HCT116 (cell line): Measurements from ENCODE around the gene FOXD1. TPM values are rescaled to one million over a fixed set of nuclear protein-coding genes. Genes with fewer than 3 reads are reported as not detected.
A peak's percentile ranks its signal among the peaks of the same experiment; 100 is the strongest.

ENCODE experiments used
- ATAC-seq: fragments of 200-7000 bp; cut with Tn5 transposase; 2 replicates; pipeline ENCODE4 v1.9.1; 2020; ENCODE audit warnings: mild to moderate bottlenecking, moderate library complexity
- BruUV-seq: library from RNA; stranded (reverse); fragments of 400-500 nt; replicated peaks from 2 replicates; lab custom pipeline; 2021; lab: Mats Ljungman, UMichigan
- CTCF ChIA-PET: fragments of 300-600 bp; sonication (Branson Sonifier 250); formaldehyde crosslinking; loops from one replicate; lab custom pipeline; 2021; ENCODE audit warnings: antibody characterized with exemption; lab: Charles Lee
- POLR2A ChIA-PET: fragments of 300-600, 350-600 bp; sonication (Branson Sonifier 250); formaldehyde crosslinking; loops from one replicate; lab custom pipeline; 2021; ENCODE audit warnings: antibody characterized with exemption; lab: Charles Lee
- RAD21 ChIA-PET, 2 experiments: fragments of 300-600 bp; sonication (Branson Sonifier 250); formaldehyde crosslinking; loops; one replicate each; lab custom pipeline; 2023; ENCODE audit warnings: low total read pairs in 2 of 2; ENCODE audit not compliant: uncharacterized antibody in 2 of 2, unreplicated experiment in 2 of 2, low non-redundant PET in 1 of 2; lab: Charles Lee
- DNase-seq: peaks from one replicate; pipeline ENCODE4 v3.0.0-alpha.2; 2010; ENCODE audit warnings: low read depth, low spot score
- H2AFZ ChIP-seq: fragments of 200-600 bp; shearing (Covaris generic), sonication (generic); 2 replicates; pipeline ENCODE4 v1.6.1; 2017; ENCODE audit warnings: low read depth, mixed run types, mixed read lengths, antibody characterized with exemption, low read length; ENCODE audit not compliant: poor library complexity, severe bottlenecking
- H3K27ac ChIP-seq: 2 replicates; pipeline ENCODE4 v1.5.1; 2012; ENCODE audit warnings: low read depth, low read length
- H3K27me3 ChIP-seq: fragments of 200-600 bp; sonication (generic); 2 replicates; pipeline ENCODE4 v1.6.1; 2016; ENCODE audit warnings: mixed run types, low read length, mixed read lengths; ENCODE audit not compliant: insufficient read depth
- H3K36me3 ChIP-seq, 2 experiments: fragments of 200-500 bp in 1 of 2; fragments of 200-600 bp in 1 of 2; sonication (Bioruptor generic) in 1 of 2; sonication (generic) in 1 of 2; 2 replicates each; pipeline versions ENCODE4 v1.5.1 to v1.6.1; 2014 to 2016; ENCODE audit warnings: low read length in 2 of 2, inconsistent platforms in 1 of 2, mixed read lengths in 1 of 2, mixed run types in 1 of 2; ENCODE audit not compliant: insufficient read depth in 2 of 2, control insufficient read depth in 1 of 2
- H3K4me1 ChIP-seq, 2 experiments: fragments of 200-600 bp in 1 of 2; sonication (generic) in 1 of 2; 2 replicates each; pipeline versions ENCODE4 v1.5.1 to v1.6.1; 2012 to 2017; ENCODE audit warnings: low read length in 2 of 2, inconsistent platforms in 1 of 2, mild to moderate bottlenecking in 1 of 2, mixed read lengths in 1 of 2, mixed run types in 1 of 2, moderate library complexity in 1 of 2; ENCODE audit not compliant: insufficient read depth in 2 of 2, control insufficient read depth in 1 of 2
- H3K4me2 ChIP-seq: fragments of 200-600 bp; sonication (generic); 2 replicates; pipeline ENCODE4 v1.6.1; 2017; ENCODE audit warnings: mixed run types, low read length, mixed read lengths
- H3K4me3 ChIP-seq, 2 experiments: fragments of 200-600 bp in 1 of 2; sonication (generic) in 1 of 2; replicated peaks in 1 of 2; 2 replicates each; pipeline ENCODE4 v1.5.1; 2011 to 2016; ENCODE audit warnings: low read length in 2 of 2, control low read depth in 1 of 2, low read depth in 1 of 2, mild to moderate bottlenecking in 1 of 2, mixed read lengths in 1 of 2, mixed run types in 1 of 2
- H3K79me2 ChIP-seq: fragments of 200-600 bp; sonication (generic); 2 replicates; pipeline ENCODE4 v1.6.1; 2017; ENCODE audit warnings: mild to moderate bottlenecking, mixed run types, low read length, moderate library complexity, mixed read lengths; ENCODE audit not compliant: insufficient read depth
- H3K9ac ChIP-seq: fragments of 200-600 bp; sonication (generic); 2 replicates; pipeline ENCODE4 v1.6.1; 2016; ENCODE audit warnings: low read length, mixed read lengths
- H3K9me2 ChIP-seq: fragments of 200-600 bp; sonication (generic), shearing (Covaris generic); 2 replicates; pipeline ENCODE4 v1.6.1; 2017; ENCODE audit warnings: mixed run types, mild to moderate bottlenecking, moderate library complexity; ENCODE audit not compliant: insufficient read depth
- H3K9me3 ChIP-seq, 2 experiments: fragments of 200-500 bp in 1 of 2; fragments of 200-600 bp in 1 of 2; sonication (Bioruptor generic) in 1 of 2; sonication (generic) in 1 of 2; 2 replicates each; pipeline ENCODE4 v1.6.1; 2014 to 2017; ENCODE audit warnings: low read length in 2 of 2, mixed read lengths in 2 of 2, inconsistent platforms in 1 of 2, low read depth in 1 of 2, mild to moderate bottlenecking in 1 of 2, mixed run types in 1 of 2, moderate library complexity in 1 of 2; ENCODE audit not compliant: control insufficient read depth in 1 of 2, insufficient read depth in 1 of 2
- H4K20me1 ChIP-seq: fragments of 200-600 bp; sonication (generic), shearing (Covaris generic); 2 replicates; pipeline ENCODE4 v1.6.1; 2017; ENCODE audit warnings: mixed run types, mild to moderate bottlenecking, moderate library complexity; ENCODE audit not compliant: insufficient read depth
- CEBPB ChIP-seq: IDR thresholded peaks from 2 replicates; pipeline ENCODE4 v1.6.1; 2012; ENCODE audit warnings: low read depth
- CTCF ChIP-seq, 3 experiments: fragments of 200-600 bp in 1 of 3; sonication (generic) in 1 of 3; IDR thresholded peaks in 2 of 3; conservative IDR thresholded peaks in 1 of 3; 2 replicates each; pipeline ENCODE4 v1.5.1; 2012 to 2017; ENCODE audit warnings: low read depth in 2 of 3, low read length in 2 of 3, antibody characterized with exemption in 1 of 3, borderline replicate concordance in 1 of 3, control low read depth in 1 of 3, mild to moderate bottlenecking in 1 of 3, mixed read lengths in 1 of 3, mixed run types in 1 of 3, moderate library complexity in 1 of 3; ENCODE audit not compliant: insufficient read depth in 1 of 3
- EGR1 ChIP-seq: IDR thresholded peaks from 2 replicates; pipeline ENCODE4 v1.6.1; 2012; ENCODE audit warnings: low read depth
- ELF1 ChIP-seq: IDR thresholded peaks from 2 replicates; pipeline ENCODE4 v1.6.1; 2012; ENCODE audit warnings: low read depth, borderline replicate concordance
- EZH2 ChIP-seq: fragments of 200-600 bp; sonication (generic); IDR thresholded peaks from 2 replicates; pipeline ENCODE4 v1.6.1; 2017; ENCODE audit warnings: antibody characterized with exemption, mixed run types
- MAX ChIP-seq: IDR thresholded peaks from 2 replicates; pipeline ENCODE4 v1.6.1; 2012
- POLR2A ChIP-seq: IDR thresholded peaks from 2 replicates; pipeline ENCODE4 v1.7.0; 2011; ENCODE audit warnings: borderline replicate concordance; ENCODE audit not compliant: insufficient read depth, insufficient read length; ENCODE audit errors: extremely low read depth
- SIN3A ChIP-seq: IDR thresholded peaks from 2 replicates; pipeline ENCODE4 v1.6.1; 2012; ENCODE audit warnings: low read depth
- SRF ChIP-seq: IDR thresholded peaks from 2 replicates; pipeline ENCODE4 v1.6.1; 2012; ENCODE audit warnings: low read depth
- ZBTB33 ChIP-seq: IDR thresholded peaks from 2 replicates; pipeline ENCODE4 v1.6.1; 2011; ENCODE audit warnings: mild to moderate bottlenecking, low read length, moderate library complexity; ENCODE audit not compliant: insufficient replicate concordance; ENCODE audit errors: extremely low read depth
- ZFX ChIP-seq: fragments of 450-650 bp; IDR thresholded peaks from 2 replicates; pipeline ENCODE4 v1.6.1; 2017
- intact Hi-C: fragments of 100-400 bp; cut with micrococcal nuclease; formaldehyde crosslinking; loops from 2 replicates; pipeline ENCODE4 v1.10.0; 2022
- total RNA-seq: library from RNA; stranded (reverse); gene quantifications from one replicate; pipeline ENCODE4 v1.2.1, GENCODE V29; 2021; ENCODE audit not compliant: unreplicated experiment
- TF ChIP-seq, protein P1 (sequence below): IDR thresholded peaks from 2 replicates; pipeline ENCODE4 v1.6.1; 2012

Gene FOXD1
- total RNA-seq, 1 experiment from 2014 or later: 26.8 TPM

DNA sequence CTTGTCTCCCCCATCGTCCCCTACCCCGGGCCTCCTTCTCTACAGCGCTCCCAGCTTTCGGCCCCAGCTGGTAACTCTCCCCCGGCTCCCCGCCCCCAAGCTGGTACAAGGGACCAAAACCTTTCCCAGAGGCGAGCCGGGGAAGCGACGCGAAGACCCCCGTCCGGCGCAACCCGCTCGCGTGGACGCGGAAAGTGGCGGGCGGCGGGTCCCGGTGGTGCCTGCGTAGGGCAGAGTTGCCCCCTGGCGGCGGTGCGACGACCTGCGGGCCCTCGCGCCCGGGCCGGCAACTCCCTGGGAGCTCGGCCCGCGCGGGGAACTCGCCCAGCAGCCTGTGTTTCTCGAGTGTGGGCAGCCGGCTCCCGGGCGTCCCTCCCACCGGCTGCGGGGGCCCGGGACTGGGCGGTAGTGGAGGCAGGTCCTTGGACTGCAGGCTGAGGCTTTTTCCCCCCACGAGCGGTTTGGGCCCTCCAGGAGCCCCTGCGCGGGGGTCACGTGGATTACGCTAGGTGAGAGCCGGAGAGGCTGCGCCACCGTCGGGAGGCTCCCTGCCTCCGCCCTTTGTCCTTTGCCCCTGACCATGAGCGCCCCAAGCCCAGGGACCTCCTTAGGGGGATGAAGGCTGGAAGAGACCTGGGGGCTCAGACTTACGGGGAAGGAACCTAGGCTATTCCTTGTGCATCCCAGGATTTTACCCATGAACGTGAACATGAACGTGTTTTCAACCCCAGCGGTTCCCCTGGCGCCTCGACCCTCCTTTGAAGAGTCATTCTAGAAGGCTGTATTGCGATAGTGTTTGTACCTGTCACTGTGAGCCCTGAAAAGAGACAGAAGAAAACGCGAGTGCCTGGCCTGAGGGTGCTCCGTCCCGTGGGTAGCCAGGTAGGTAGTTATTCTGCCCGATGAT, 2.9 kb upstream of the FOXD1 start (continued):
- peak; percentile 73 to 84 (median 73) for TF ChIP-seq CTCF (IDR thresholded peaks at IDR 0.05 in 2 of 3, conservative IDR thresholded peaks at IDR 0.05 in 1 of 3; ENCODE audit: borderline replicate concordance in 1 of 3, insufficient read depth in 1 of 3, low read depth in 2 of 3, low read length in 2 of 3)
- TF ChIP-seq SIN3A: no peak
- TF ChIP-seq, protein P1, sequence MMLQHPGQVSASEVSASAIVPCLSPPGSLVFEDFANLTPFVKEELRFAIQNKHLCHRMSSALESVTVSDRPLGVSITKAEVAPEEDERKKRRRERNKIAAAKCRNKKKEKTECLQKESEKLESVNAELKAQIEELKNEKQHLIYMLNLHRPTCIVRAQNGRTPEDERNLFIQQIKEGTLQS: no peak
- no peak for TF ChIP-seq EGR1

DNA sequence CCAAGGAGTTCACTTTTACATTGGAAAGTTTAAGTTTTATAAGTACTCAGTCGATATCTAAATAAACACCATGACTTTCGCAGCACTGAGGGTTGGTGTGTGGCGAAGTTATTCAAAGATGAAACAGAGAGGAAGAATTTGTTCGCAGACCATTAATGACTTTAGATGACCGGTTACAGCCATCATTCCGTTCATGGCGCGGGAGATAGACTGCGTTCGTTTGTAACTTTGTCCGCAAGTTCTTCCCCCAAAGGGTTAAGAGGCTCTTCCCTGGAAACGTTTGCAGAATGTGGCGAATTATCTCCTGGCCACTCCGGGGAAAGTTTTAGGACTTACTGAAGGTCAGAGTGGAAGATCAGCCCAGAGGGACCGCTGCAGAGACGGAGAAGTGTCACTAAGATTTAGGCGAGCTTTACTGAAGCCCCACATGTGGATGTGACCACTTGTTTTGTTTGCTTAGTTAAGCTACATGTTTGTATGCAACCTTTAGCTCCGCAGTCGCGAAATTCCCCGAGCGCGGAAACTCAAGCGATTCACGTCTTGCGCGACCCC, 2.2 kb upstream of the FOXD1 start:
- no peak for ATAC-seq
- Histone ChIP-seq H4K20me1 (no peaks in the 10 kb centered on the region), H3K27ac (no peak overlapping the region), H3K4me3 (peak overlapping the region; percentile 37 to 52), H2AFZ (peak overlapping the region; percentile 62), H3K36me3 (no peaks in the 10 kb centered on the region), H3K9me3 (no peaks in the 10 kb centered on the region), H3K4me1 (peaks cover 8 to 35% of the 10 kb centered on the region in 2 experiments; a peak in 3 of 4 replicates), H3K9me2 (no peaks in the 10 kb centered on the region), H3K27me3 (no peaks in the 10 kb centered on the region), H3K9ac (peak overlapping the region; percentile 61), H3K79me2 (peaks cover 11% of the 10 kb centered on the region), H3K4me2 (peak overlapping the region; percentile 79)
- no TSS peak for BruUV-seq
- DNase-seq: no peak
- intact Hi-C loops: loop anchor here (2.0 to 10.0 kb wide), 4 partner anchors 313 to 530 kb away; partner anchors contain the start of gene FCHO2
- TF ChIP-seq ZFX (no peak), CEBPB (no peak), ZBTB33 (no peak), MAX (no peak), SRF (no peak), POLR2A (no peak), EZH2 (no peak), ELF1 (no peak)
- TF ChIP-seq, protein P1: no peak
- ChIA-PET CTCF (interaction anchor here (0.8 to 1.4 kb wide), 15 partner anchors 10 to 530 kb away, joined by 3 to 22 read pairs (median 4); no protein-coding TSS in a partner anchor), RAD21 (interaction anchor here in 1 of 2 experiments (0.7 to 1.3 kb wide), 3 partner anchors 208 to 235 kb away, joined by 3 to 9 read pairs (median 4); no protein-coding TSS in a partner anchor), POLR2A (interaction anchor here (1.2 to 1.4 kb wide), 2 partner anchors 232 to 235 kb away, joined by 4 read pairs; no protein-coding TSS in a partner anchor)
